ENCODE measurements around the gene LTBP1. TPM values are rescaled to one million over a fixed set of nuclear protein-coding genes. Genes with fewer than 3 reads are reported as not detected.

The LTBP1 gene
- total and polyA plus RNA-seq, 2 experiments from 2014 or later: 157 to 211 TPM

DNA sequence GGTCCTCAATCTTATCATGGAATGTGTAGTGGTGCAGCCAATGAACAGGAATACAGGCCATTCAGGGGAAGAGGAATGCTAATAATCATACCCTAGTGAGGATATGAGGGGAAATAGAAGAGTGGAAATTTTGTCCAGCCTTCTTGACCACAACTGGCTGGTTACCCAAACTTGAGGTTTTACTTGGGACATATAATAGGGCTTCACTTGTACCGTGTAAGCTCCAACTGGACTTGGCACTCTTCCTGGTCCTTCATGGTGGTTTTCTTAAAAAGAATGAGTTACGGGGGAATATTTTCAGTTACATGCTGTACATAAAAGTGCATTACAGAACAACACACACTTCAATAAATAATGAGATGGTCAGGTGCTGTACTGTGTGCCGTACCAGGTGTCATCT, 294.8 kb downstream of the LTBP1 start:
- 0 out of 2 replicates have a peak, but pooled peaks cover 8% of the 10 kb centered on the region for H3K36me3 ChIP-seq (ENCODE audit: low read depth)
- H3K4me2 ChIP-seq (ENCODE audit: unreplicated experiment): no peak overlapping the region
- in situ Hi-C loops (cut with MboI): no loop called here
- H3K79me2 ChIP-seq (ENCODE audit: insufficient read depth): peaks cover 9% of the 10 kb centered on the region; the same call in 1 of the 2 replicates
- WGBS, 2 experiments (ENCODE audit: low coverage in 1 of 2, low lambda C conversion rate in 2 of 2, missing lambda C conversion rate in 2 of 2): 91 to 94% methylated on average over 3 of the region's 3 CpGs
- H3K27me3 ChIP-seq (replicated peaks; ENCODE audit: insufficient read depth): no peaks in the 10 kb centered on the region
- peaks cover 55% of the 10 kb centered on the region for H3F3A ChIP-seq (ENCODE audit: insufficient read depth)
- no peak overlapping the region for H3K9ac ChIP-seq
- H3K9me3 ChIP-seq (ENCODE audit: low read depth): no peaks in the 10 kb centered on the region
- peaks cover 42% of the 10 kb centered on the region for H3K4me1 ChIP-seq (ENCODE audit: insufficient read depth)
- TF ChIP-seq EZH2 (IDR thresholded peaks at IDR 0.05; ENCODE audit: insufficient read depth, poor library complexity, severe bottlenecking): no peak
- no peak for TF ChIP-seq EZH2phosphoT487 (IDR thresholded peaks at IDR 0.05; ENCODE audit: insufficient read depth, low read depth)
- DNase-seq: no peak
- H3K27ac ChIP-seq: no peak overlapping the region
- no peak overlapping the region for H2AFZ ChIP-seq
- no peak overlapping the region for H3K4me3 ChIP-seq
- no peaks in the 10 kb centered on the region for H4K20me1 ChIP-seq (ENCODE audit: insufficient read depth)
- H3K9me2 ChIP-seq (ENCODE audit: insufficient read depth): no peaks in the 10 kb centered on the region

DNA sequence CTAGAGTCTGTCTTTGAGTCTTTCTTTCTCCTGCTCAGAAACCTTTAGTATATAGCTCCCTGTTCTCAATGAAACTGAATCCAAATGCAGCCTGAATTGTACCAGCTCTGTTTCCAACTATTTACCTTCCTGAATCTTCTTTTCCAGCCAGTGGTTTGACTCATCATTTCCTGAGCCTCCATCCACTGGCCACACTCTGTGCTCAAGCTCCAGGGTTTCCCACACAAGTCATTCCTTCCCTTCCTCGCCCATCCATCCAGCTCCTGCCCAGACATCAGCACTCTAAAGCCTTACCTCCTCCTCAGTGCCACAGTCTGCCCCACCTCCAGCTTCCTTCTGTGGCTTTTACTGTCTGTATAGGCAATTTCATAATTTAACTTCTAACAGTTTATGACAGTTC, 296.1 kb downstream of the LTBP1 start:
- Histone ChIP-seq H3K9me3 (ENCODE audit: low read depth) (no peaks in the 10 kb centered on the region), H3K27ac (peak overlapping the region; percentile 35), H3K4me2 (ENCODE audit: unreplicated experiment) (peak overlapping the region; percentile 21), H2AFZ (no peak overlapping the region), H3K79me2 (ENCODE audit: insufficient read depth) (peaks cover 9% of the 10 kb centered on the region; the same call in 1 of the 2 replicates), H3K4me1 (ENCODE audit: insufficient read depth) (peaks cover 36% of the 10 kb centered on the region), H3K27me3 (replicated peaks; ENCODE audit: insufficient read depth) (no peaks in the 10 kb centered on the region), H4K20me1 (ENCODE audit: insufficient read depth) (no peaks in the 10 kb centered on the region), H3F3A (ENCODE audit: insufficient read depth) (peaks cover 42% of the 10 kb centered on the region), H3K4me3 (no peak overlapping the region), H3K9ac (no peak overlapping the region), H3K9me2 (ENCODE audit: insufficient read depth) (no peaks in the 10 kb centered on the region), H3K36me3 (ENCODE audit: low read depth) (0 out of 2 replicates have a peak, but pooled peaks cover 8% of the 10 kb centered on the region)
- 38 to 39% methylated on average over 1 of the region's 1 CpG for WGBS, 2 experiments (ENCODE audit: low coverage in 1 of 2, low lambda C conversion rate in 2 of 2, missing lambda C conversion rate in 2 of 2)
- DNase-seq: peak; percentile 82
- in situ Hi-C loops (cut with MboI): no loop called here
- TF ChIP-seq EZH2phosphoT487 (IDR thresholded peaks at IDR 0.05; ENCODE audit: insufficient read depth, low read depth) (no peak), EZH2 (IDR thresholded peaks at IDR 0.05; ENCODE audit: insufficient read depth, poor library complexity, severe bottlenecking) (no peak)

DNA sequence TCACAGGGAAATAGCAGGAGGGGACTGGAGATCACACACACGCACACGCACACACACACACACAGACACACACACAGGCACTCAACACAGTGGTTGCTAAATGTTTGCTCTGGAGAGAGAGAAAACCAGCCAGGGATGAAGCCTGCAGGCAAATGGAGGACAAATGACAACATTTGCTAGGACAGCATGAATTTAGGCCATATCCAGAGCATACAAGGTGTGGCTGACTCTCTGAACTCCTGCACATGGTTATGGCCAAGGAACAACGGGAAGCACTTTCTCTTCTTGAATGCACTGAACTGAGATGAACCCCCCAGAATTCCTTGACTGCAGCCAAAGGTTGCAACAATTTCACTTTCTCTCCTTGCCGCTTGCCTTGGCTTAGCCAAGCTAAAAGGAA, 299.7 kb downstream of the LTBP1 start:
- in situ Hi-C loops (cut with MboI): no loop called here
- Histone ChIP-seq H3K27me3 (replicated peaks; ENCODE audit: insufficient read depth) (no peaks in the 10 kb centered on the region), H3K27ac (no peak overlapping the region)

DNA sequence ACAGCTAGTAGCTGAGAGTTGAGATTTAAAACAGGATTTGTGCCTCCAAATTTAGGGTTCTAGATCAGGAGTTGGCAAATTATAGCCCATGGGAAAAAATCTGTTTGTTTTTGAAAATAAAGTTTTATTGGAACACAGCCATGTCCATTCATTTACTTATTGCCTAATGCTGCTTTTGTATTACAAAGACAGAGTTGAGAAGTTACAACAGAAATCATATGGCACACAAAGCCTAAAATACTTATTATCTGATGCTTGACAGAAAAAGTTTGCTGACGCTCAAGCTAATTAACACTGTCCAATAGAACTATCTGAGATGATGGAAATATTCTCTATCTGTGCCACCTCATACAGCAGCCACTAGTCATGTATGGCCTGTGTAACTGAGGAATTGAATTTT, 300.6 kb downstream of the LTBP1 start:
- Histone ChIP-seq H3K4me3 (no peak overlapping the region), H3K9me3 (ENCODE audit: low read depth) (no peaks in the 10 kb centered on the region), H3K4me2 (ENCODE audit: unreplicated experiment) (no peak overlapping the region), H3K36me3 (ENCODE audit: low read depth) (0 out of 2 replicates have a peak, but pooled peaks cover 8% of the 10 kb centered on the region), H2AFZ (no peak overlapping the region), H3F3A (ENCODE audit: insufficient read depth) (peaks cover 20% of the 10 kb centered on the region; the same call in 1 of the 2 replicates), H3K79me2 (ENCODE audit: insufficient read depth) (no peaks in the 10 kb centered on the region), H3K27ac (no peak overlapping the region), H3K9me2 (ENCODE audit: insufficient read depth) (no peaks in the 10 kb centered on the region), H4K20me1 (ENCODE audit: insufficient read depth) (no peaks in the 10 kb centered on the region), H3K9ac (no peak overlapping the region), H3K27me3 (replicated peaks; ENCODE audit: insufficient read depth) (no peaks in the 10 kb centered on the region), H3K4me1 (ENCODE audit: insufficient read depth) (peaks cover 27% of the 10 kb centered on the region)
- DNase-seq: peak; percentile 10
- TF ChIP-seq EZH2 (IDR thresholded peaks at IDR 0.05; ENCODE audit: insufficient read depth, poor library complexity, severe bottlenecking): no peak
- 95 to 97% methylated on average over 1 of the region's 1 CpG for WGBS, 2 experiments (ENCODE audit: low coverage in 1 of 2, low lambda C conversion rate in 2 of 2, missing lambda C conversion rate in 2 of 2)
- in situ Hi-C loops (cut with MboI): no loop called here

More for the DNA sequence above, 299.7 kb downstream of the LTBP1 start:
- peaks cover 27% of the 10 kb centered on the region for H3K4me1 ChIP-seq (ENCODE audit: insufficient read depth)
- no peaks in the 10 kb centered on the region for H3K9me2 ChIP-seq (ENCODE audit: insufficient read depth)
- H3K9ac ChIP-seq: no peak overlapping the region
- TF ChIP-seq EZH2phosphoT487 (IDR thresholded peaks at IDR 0.05; ENCODE audit: insufficient read depth, low read depth) (no peak), EZH2 (IDR thresholded peaks at IDR 0.05; ENCODE audit: insufficient read depth, poor library complexity, severe bottlenecking) (no peak)
- H3K79me2 ChIP-seq (ENCODE audit: insufficient read depth): no peaks in the 10 kb centered on the region; the same call in 1 of the 2 replicates
- no peaks in the 10 kb centered on the region for H4K20me1 ChIP-seq (ENCODE audit: insufficient read depth)
- 90 to 92% methylated on average over 4 of the region's 4 CpGs for WGBS, 2 experiments (ENCODE audit: low coverage in 1 of 2, low lambda C conversion rate in 2 of 2, missing lambda C conversion rate in 2 of 2)
- H3K36me3 ChIP-seq (ENCODE audit: low read depth): 0 out of 2 replicates have a peak, but pooled peaks cover 8% of the 10 kb centered on the region
- DNase-seq: no peak
- H3K4me2 ChIP-seq (ENCODE audit: unreplicated experiment): no peak overlapping the region
- H3K4me3 ChIP-seq: no peak overlapping the region
- peaks cover 26% of the 10 kb centered on the region; the same call in 1 of the 2 replicates for H3F3A ChIP-seq (ENCODE audit: insufficient read depth)
- no peak overlapping the region for H2AFZ ChIP-seq
- no peaks in the 10 kb centered on the region for H3K9me3 ChIP-seq (ENCODE audit: low read depth)
